Measurements from ENCODE around the gene ZNF608.

Gene ZNF608

DNA sequence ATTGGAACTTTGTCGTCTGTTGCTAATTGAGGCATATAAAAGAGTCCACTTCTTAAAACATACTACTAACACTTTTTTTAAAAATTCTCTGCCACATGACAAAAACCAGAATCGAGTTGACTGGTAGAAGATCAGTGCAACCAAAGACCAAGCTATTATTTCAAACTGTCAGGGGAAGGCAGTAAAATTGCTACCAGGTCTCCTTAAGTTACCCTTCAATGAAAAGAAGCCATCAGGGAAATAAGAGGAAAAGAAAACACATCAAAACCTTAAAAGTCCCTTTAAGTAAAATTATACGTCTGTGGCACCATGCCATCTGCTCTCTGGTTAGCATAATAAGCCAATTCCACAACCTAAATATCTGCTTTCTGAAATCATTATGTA, 9.6 kb downstream of the ZNF608 start:
- TF ChIP-seq, protein P1, sequence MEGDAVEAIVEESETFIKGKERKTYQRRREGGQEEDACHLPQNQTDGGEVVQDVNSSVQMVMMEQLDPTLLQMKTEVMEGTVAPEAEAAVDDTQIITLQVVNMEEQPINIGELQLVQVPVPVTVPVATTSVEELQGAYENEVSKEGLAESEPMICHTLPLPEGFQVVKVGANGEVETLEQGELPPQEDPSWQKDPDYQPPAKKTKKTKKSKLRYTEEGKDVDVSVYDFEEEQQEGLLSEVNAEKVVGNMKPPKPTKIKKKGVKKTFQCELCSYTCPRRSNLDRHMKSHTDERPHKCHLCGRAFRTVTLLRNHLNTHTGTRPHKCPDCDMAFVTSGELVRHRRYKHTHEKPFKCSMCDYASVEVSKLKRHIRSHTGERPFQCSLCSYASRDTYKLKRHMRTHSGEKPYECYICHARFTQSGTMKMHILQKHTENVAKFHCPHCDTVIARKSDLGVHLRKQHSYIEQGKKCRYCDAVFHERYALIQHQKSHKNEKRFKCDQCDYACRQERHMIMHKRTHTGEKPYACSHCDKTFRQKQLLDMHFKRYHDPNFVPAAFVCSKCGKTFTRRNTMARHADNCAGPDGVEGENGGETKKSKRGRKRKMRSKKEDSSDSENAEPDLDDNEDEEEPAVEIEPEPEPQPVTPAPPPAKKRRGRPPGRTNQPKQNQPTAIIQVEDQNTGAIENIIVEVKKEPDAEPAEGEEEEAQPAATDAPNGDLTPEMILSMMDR (IDR thresholded peaks at IDR 0.05; ENCODE audit: low read length, missing control alignments) = no peak
- H3K4me3 ChIP-seq (replicated peaks; ENCODE audit: low read depth, low read length) = no peak overlapping the region
- no peak for DNase-seq (ENCODE audit: low read depth)

DNA sequence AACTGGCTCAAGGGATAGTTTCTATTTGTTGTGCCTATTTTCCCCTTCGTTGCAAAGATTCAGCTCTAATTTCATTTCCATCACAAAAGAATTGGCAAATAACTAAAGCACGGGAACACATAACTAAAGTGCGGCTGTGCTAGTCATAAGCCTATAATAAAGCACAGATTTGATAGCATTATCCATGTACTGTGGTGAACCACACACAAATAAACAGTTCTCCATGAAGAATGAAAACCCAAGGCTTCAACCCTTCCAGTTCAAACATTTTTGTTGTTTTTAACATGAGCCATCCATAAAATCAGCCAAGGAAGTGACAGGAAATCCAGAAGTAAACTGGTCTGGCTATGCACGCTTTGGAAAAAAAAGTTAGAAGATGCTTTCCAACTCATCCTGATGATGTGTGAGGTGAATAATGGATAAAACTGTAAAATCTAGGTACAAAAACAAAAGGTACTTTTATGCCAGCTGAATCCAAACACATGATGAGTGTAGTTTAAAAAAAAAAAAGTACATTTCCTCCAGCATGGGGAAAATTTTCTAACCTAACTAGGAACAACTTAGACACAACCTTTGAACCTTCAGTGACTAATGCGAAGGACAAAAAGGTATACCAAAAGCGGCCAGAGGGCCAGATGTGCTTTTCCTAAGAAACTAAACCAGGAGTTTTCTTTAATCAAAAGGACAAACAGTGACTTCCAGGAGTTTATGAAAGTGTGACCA, 10.2 kb downstream of the ZNF608 start:
- peak overlapping the region; percentile 34 for H3K4me3 ChIP-seq (replicated peaks; ENCODE audit: low read depth, low read length)
- TF ChIP-seq, protein P1 (IDR thresholded peaks at IDR 0.05; ENCODE audit: low read length, missing control alignments) = no peak
- no peak for DNase-seq (ENCODE audit: low read depth)

DNA sequence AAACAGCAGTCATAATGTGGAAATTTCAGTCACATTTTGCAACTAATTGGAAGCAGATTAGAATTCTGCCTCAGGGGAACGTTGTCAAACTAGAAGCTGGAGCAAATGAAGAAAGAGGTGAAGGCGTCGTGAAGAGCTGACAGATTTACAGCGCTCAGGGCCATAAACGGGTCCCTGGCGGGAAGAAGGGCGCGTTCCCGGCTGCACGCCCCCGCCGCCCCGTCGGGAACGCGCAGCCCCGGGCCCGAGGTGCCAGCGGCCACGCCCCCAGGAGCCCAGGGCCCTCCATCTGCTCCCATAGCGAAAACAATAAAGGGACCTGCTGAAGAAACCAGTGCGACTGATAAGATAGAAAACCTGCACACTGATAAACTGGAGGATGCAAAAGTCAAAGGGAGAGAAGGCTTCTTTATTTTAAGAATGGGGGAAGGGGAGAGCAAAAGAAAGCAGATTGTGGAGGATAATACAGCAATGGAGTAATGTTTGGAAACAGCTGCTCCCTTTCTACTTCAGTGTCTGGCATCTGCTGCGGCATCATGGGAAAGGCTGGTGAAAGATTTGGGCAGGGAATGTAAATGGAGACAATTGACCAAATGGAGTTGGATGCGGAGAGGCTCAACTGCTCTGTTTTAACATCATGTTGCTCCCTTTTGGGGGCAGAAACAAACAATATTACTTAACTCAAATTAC, 11.1 kb downstream of the ZNF608 start:
- DNase-seq (ENCODE audit: low read depth) = no peak
- TF ChIP-seq, protein P1 (IDR thresholded peaks at IDR 0.05; ENCODE audit: low read length, missing control alignments) = no peak
- peak overlapping the region; percentile 34 for H3K4me3 ChIP-seq (replicated peaks; ENCODE audit: low read depth, low read length)

DNA sequence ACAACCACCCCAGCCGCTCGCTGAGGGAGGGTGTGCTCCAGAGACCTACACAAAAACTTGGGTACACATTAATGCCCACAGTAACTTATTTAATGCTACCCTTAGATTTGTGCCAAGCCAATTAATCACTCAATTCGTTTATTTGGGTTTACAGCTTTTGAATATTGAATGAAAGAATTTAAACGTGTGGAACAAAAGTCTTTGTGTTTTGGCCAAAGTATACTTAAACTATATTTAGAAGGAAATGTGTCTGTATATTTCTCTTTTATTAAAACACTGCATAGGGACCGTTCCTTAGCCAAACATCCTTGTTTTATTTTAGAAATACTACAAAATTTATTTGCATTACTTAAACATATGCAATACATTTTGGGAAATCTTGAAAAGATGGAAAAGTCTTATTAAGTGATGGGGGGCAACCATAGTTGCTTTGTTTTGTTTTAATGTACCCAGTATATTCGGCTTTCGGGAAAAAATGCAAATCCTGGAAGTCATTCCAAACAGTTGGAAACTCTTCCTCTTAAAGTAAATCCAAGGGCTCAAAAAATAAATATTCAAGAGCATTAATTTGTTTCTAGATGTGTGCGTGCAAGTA, 11.8 kb downstream of the ZNF608 start:
- peak overlapping the region; percentile 34 for H3K4me3 ChIP-seq (replicated peaks; ENCODE audit: low read depth, low read length)
- TF ChIP-seq, protein P1 (IDR thresholded peaks at IDR 0.05; ENCODE audit: low read length, missing control alignments) = no peak
- no peak for DNase-seq (ENCODE audit: low read depth)

DNA sequence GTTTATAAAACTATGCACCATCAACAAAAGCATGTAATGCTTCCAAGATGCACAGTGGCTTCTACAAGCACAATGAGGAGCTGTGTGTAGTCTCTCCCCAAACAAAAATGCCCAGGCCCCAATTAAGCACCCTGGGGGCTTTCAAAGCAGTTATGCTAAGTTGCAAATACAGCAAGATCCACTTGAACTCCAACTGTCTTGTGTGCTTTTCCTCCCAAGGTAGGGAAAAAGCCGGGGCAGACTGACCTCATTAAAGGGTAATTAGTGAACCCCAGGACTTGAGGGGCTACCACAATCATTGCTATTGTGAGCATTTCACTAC, 13.1 kb downstream of the ZNF608 start:
- H3K4me3 ChIP-seq (replicated peaks; ENCODE audit: low read depth, low read length) = no peak overlapping the region
- TF ChIP-seq, protein P1 (IDR thresholded peaks at IDR 0.05; ENCODE audit: low read length, missing control alignments) = no peak
- no peak for DNase-seq (ENCODE audit: low read depth)

DNA sequence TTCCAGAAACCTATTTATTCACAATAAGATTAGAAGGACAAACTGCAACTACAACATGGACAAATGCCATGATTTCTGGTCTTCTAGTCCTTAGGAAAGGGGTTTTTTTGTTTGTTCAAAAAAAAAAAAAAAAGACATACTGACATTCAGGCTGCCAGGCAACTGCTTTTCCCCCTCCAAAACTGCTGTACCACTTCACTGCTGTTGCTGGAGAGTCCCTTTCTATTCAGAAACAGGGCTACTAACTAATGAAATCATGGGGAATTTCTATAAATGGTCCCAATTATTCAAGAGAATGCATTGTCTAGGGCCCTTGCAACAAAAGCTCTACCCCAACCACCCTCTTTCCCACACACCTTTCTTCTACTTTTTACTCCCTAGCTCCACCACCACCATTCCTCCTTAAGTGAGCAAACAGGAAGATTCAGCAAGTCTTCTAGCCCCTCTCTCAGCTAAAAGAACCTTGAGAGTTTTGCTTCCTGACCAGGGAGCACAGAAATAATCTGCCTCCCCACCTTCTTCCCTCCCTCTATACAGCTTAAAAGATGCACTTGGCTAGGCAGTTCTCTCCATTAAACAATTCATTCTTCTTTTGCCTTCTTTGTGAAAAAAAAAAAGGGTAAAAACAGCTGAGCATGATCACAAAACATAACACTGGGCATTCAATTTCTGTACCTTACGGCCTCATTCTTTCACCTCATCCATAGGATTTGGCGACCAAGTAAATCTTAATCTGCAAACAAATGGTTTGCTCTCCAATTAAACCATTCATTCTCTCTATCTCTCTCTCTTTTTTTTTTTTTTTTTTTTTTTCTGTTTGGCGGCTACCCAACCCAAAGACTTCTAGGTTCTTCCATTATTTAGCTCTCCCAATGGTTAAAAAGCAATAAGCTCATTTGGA, 13.8 kb downstream of the ZNF608 start:
- TF ChIP-seq, protein P1 (IDR thresholded peaks at IDR 0.05; ENCODE audit: low read length, missing control alignments) = no peak
- no peak overlapping the region for H3K4me3 ChIP-seq (replicated peaks; ENCODE audit: low read depth, low read length)
- DNase-seq (ENCODE audit: low read depth) = no peak

Measured in fibroblast of pulmonary artery (primary cell).